ENCODE results near the gene CCND1.

The CCND1 gene

DNA sequence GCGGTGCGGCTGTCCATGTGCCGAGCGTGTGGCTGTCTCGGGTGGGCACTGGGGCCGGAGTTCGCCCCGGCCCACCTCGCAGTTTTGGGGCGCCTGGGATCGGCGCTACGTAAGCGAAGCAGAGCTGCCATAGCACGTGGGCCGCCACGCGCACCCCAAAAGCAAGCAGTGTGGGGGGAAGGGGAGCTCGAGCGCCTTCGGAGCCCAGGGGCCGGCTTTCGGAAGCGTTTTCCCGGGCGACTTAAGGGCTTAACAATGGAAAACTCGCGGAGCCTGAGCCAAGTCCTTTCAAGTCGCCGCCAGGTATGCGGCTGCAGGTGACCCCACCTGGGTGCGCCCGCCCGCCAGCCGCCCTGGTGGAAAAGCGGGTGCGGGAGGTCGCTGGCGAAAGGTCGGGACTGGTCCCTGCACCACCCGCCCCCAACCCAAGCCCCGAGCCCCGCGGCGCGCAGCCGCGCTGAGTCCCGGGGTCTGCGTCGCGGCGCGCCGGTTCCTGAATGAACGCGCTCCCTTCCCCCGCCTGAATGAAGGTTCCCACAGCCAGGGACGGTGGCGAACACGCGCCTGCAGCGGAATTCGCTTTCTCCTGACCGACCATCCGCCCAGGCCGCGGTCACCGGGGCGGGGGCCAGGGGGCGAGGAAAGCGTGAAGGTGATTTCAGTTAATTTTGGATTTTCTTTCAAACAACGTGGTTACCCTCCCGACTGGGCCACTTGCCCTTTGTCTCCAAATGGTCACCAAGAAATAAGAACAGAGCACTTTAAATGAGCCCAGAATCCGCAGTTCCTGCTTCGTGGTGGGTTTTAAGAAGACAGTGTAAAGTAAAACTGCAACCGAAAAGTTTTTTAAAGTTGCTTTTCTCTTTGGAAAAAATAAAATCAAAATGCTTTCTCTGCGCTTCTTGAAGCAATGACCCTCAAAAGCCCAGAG, 2.8 kb upstream of the CCND1 start:
- no peak for DNase-seq (ENCODE audit: low spot score)
- TF ChIP-seq, protein P1, sequence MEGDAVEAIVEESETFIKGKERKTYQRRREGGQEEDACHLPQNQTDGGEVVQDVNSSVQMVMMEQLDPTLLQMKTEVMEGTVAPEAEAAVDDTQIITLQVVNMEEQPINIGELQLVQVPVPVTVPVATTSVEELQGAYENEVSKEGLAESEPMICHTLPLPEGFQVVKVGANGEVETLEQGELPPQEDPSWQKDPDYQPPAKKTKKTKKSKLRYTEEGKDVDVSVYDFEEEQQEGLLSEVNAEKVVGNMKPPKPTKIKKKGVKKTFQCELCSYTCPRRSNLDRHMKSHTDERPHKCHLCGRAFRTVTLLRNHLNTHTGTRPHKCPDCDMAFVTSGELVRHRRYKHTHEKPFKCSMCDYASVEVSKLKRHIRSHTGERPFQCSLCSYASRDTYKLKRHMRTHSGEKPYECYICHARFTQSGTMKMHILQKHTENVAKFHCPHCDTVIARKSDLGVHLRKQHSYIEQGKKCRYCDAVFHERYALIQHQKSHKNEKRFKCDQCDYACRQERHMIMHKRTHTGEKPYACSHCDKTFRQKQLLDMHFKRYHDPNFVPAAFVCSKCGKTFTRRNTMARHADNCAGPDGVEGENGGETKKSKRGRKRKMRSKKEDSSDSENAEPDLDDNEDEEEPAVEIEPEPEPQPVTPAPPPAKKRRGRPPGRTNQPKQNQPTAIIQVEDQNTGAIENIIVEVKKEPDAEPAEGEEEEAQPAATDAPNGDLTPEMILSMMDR (IDR thresholded peaks at IDR 0.05; ENCODE audit: extremely low read depth, missing control alignments): no peak

DNA sequence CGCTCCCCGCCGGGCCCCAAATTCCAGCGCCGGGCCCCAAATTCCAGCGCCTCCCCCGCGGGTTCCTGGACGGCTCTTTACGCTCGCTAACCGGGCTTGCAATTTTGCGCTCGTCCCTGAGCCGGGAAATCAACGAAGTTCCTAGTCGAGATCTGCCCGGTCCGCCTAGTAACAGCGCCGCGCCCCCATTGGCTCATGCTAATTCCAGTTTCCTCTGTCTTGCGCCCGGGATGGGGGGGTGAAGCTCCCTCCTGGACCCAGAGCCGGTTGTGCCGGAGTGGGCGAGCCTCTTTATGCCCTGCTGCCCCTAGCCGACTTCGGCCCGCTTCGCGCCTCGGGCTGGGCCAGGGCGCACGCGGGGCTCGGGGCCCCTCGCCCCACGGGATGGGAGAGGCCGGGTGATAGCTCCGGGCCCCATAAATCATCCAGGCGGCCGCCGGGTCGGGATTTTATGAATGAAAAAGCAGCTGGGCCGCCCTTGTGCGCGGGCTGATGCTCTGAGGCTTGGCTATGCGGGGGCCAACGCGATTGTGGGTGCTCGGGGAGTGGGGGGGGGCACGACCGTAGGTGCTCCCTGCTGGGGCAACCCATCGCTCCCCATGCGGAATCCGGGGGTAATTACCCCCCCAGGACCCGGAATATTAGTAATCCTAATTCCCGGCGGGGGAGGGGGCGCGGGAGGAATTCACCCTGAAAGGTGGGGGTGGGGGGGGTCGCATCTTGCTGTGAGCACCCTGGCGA, 1.8 kb upstream of the CCND1 start:
- TF ChIP-seq, protein P1 (IDR thresholded peaks at IDR 0.05; ENCODE audit: extremely low read depth, missing control alignments): no peak
- peak; percentile 81 for DNase-seq (ENCODE audit: low spot score)

DNA sequence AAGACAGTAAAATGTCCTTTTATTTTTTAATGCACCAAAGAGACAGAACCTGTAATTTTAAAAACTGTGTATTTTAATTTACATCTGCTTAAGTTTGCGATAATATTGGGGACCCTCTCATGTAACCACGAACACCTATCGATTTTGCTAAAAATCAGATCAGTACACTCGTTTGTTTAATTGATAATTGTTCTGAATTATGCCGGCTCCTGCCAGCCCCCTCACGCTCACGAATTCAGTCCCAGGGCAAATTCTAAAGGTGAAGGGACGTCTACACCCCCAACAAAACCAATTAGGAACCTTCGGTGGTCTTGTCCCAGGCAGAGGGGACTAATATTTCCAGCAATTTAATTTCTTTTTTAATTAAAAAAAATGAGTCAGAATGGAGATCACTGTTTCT, 1.1 kb upstream of the CCND1 start:
- TF ChIP-seq, protein P1 (IDR thresholded peaks at IDR 0.05; ENCODE audit: extremely low read depth, missing control alignments): no peak

DNA sequence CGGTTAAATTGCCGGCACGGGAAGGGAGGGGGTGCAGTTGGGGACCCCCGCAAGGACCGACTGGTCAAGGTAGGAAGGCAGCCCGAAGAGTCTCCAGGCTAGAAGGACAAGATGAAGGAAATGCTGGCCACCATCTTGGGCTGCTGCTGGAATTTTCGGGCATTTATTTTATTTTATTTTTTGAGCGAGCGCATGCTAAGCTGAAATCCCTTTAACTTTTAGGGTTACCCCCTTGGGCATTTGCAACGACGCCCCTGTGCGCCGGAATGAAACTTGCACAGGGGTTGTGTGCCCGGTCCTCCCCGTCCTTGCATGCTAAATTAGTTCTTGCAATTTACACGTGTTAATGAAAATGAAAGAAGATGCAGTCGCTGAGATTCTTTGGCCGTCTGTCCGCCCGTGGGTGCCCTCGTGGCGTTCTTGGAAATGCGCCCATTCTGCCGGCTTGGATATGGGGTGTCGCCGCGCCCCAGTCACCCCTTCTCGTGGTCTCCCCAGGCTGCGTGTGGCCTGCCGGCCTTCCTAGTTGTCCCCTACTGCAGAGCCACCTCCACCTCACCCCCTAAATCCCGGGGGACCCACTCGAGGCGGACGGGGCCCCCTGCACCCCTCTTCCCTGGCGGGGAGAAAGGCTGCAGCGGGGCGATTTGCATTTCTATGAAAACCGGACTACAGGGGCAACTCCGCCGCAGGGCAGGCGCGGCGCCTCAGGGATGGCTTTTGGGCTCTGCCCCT, 529 bp upstream of the CCND1 start:
- TF ChIP-seq, protein P1 (IDR thresholded peaks at IDR 0.05; ENCODE audit: extremely low read depth, missing control alignments): no peak
- no peak for DNase-seq (ENCODE audit: low spot score)

More for the DNA sequence above, 1.1 kb upstream of the CCND1 start:
- no peak for DNase-seq (ENCODE audit: low spot score)

DNA sequence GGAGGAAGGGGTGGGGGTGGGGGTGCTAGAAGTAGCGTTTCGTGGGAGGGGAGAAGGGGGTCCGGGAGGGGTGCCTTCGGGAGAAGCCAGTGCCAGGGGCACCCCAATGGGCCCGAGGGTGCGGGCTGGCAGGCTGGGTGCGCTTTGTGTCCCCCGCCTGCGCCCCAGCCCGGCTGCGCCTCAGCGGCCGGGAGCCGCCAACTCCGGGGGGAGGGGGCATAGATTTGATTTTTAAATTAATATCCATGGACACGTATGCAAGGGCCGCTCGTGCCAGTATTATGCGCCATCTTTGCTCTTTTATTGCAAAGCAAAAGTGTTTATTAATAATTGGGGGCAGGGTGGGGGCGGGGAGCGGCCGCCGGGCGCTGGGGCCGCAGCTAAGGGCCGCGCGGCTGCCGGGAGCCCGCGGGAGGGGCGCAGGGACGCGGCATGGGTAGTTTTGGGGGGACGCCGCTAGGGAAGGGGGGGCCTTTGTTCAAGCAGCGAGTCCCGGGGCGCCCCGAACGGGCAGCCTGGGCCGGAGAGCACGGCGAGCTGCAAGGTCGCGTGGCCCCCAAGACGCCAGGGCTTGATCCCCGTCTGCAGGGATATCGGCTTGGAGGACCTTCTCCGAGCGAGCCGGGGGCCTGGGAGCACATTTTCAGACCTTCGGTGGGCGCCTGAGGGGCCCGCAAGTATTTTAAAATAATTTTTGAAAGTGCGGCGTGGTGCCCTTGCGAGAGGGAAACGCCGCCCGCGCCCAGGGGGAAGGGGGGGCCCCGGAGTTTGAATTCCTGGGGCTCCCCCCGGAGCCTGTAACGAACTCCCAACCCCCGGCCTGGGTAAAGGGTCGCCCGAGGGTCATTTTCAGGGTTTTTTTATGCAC, 959 bp downstream of the CCND1 start:
- TF ChIP-seq, protein P1 (IDR thresholded peaks at IDR 0.05; ENCODE audit: extremely low read depth, missing control alignments): no peak

DNA sequence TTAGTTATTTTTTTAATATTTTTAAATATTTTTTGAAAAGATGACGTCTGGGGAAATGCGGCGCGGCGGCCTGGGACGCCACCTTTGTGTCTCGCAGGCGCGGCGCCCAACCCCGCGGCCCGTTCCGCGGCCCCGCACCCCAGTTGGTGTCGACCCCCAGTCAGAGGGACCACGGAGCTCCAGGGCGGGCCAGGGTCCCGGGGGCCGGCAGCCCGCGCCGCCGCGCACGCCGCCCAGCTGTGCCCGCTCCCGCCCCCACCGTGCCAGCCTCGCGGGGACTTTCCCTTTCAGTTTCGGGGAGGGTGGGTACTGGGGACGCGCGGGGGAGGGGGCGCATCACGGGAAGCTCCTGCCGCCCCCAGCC, 1.6 kb downstream of the CCND1 start:
- TF ChIP-seq, protein P1 (IDR thresholded peaks at IDR 0.05; ENCODE audit: extremely low read depth, missing control alignments): no peak
- peak; percentile 70 for DNase-seq (ENCODE audit: low spot score)

More for the DNA sequence above, 959 bp downstream of the CCND1 start:
- no peak for DNase-seq (ENCODE audit: low spot score)
